ENCODE data around the gene PIGQ.

- TF ChIP-seq, protein P1, sequence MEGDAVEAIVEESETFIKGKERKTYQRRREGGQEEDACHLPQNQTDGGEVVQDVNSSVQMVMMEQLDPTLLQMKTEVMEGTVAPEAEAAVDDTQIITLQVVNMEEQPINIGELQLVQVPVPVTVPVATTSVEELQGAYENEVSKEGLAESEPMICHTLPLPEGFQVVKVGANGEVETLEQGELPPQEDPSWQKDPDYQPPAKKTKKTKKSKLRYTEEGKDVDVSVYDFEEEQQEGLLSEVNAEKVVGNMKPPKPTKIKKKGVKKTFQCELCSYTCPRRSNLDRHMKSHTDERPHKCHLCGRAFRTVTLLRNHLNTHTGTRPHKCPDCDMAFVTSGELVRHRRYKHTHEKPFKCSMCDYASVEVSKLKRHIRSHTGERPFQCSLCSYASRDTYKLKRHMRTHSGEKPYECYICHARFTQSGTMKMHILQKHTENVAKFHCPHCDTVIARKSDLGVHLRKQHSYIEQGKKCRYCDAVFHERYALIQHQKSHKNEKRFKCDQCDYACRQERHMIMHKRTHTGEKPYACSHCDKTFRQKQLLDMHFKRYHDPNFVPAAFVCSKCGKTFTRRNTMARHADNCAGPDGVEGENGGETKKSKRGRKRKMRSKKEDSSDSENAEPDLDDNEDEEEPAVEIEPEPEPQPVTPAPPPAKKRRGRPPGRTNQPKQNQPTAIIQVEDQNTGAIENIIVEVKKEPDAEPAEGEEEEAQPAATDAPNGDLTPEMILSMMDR (conservative IDR thresholded peaks at IDR 0.05 in 1 of 2, IDR thresholded peaks at IDR 0.05 in 1 of 2; ENCODE audit: extremely low read depth in 1 of 2, insufficient read depth in 1 of 2, low read depth in 1 of 2, low read length in 2 of 2), result no peak
- TF ChIP-seq EZH2 (IDR thresholded peaks at IDR 0.05; ENCODE audit: borderline replicate concordance, low read length), result no peak
Measured at GRCh38 chr16:522320-523096, 47.3 kb upstream of the PIGQ start.

Data from mammary epithelial cell (primary cell).